Right forelimb (tissue), 1 donor: ENCODE measurements around the gene ACVR1C.

Experiments used
- DNase-seq: peaks from one replicate; pipeline ENCODE4 v3.0.0-alpha.2; 2018

ACVR1C gene

DNA sequence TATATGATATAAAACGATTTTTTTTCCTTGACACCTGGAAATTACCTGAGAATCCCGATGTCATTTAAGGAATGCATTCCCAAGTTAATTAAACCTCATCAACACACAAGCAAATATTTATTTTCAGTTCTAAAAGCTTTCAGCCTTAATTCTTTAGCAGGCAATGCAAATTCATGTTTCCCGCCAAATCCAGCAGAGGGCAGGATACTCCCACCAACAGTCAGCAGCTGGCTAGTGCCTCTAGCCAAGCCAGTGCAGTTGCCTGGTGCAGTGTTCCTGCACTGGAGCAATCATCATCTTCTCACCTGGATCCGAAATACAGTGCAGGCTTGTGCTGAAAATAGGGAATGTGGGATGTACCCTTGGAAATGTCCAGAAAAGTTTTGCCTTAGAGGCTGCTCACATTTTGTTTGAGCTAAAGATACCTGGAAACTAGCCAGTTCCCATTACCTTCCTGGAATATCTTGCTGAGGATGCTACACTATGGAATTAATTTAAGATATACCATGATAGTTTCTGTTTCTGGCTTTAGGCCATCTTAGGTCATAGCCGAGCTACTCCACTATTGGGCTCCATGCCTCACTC lies 136.4 kb downstream of the ACVR1C start:
- peak; percentile 74 for DNase-seq

- no peak for DNase-seq
Observed at GRCh38 chr2:157489983-157490382, 138.7 kb downstream of the ACVR1C start.

DNA sequence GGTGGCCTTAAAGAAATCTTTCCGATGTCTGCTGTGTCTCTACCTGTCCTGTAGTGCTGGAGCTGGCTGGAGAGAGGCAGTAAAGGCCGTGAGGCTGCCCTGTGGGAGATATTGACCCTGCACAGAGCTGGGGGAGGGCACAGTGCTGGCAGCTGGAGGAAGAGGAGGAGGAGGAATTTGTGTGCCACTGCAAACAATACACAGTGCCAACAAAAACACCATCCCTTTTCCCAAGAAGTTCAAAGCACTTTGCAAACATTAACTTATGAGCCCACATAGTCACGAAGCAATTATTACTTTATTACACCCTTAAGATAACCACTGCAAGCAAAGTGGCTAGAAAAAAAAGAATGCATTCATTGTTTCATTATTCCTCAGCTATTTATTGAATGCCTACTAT lies 139.8 kb downstream of the ACVR1C start:
- no peak for DNase-seq

DNA sequence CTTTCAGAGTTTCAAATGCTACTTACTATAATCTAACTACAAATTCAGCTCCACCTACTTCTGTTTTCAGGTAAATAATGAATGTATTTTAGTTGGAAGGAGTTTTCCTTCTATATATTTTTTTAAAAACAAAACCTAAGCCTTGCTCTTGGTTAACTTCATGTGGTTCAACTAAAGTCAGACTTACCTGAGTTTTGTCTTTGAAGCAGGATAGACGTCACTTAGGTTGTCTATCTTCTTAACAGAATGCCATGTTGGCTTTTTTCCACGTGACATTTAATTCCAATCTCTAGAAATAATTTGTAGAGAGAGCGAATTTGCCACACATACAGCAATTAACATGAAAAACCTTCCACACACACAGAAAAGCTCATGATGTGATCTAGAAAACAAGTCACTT lies 140.9 kb downstream of the ACVR1C start:
- DNase-seq = no peak

DNA sequence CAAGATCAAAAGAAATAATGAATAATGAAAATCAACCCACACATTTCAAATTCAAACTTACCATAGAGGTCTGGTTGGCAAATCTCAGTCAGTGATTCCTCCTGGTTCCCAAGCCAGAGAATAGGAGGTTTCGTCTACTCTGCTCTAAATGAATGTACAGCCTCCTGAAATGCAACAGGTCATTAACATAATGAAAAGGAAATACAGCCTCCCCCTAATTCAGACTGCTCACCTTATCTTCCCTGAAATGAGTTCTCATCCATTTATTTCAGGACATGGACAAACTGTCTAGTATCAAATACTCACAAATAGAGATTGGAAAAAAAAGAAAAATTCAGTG lies 141.4 kb downstream of the ACVR1C start:
- DNase-seq = no peak

GRCh38 chr2:157486596-157487270 lies 141.9 kb downstream of the ACVR1C start:
- DNase-seq = no peak

DNA sequence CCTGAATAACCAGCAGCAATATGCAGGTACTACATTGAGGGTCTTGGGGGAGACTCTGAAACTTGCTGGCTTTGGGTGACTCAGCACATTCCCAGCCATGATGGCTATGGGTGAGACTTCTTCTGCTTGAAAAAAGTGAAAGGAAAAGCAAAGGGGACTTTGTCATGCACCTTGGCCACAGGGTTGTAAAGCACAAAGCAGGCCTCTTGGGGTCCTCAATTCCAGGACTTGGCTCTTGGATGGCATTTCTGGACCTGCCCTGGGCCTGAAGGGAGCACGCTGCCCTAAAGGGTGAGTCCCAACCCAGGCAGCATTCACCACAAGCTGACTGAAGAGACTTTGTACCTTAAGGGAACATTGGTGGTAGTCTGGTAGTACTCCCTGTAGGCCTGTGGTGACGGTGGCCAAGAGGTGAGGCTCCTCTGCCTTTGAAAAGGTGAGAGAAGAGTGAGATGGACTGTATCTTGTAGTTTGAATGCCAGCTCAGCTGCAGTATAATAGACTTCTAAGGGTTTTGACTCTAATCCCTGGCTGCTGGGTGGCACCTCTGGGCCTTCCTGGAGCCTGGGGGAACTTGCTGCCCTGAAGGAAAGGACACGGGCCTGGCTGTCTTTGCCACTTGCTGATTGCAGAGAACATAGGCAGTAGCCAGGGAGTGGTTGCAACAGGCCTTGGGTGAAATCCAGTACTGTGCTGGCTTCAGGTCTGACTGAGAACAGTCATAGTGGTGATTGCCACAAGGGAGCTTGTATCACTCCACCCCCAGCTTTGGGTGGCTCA lies 148.3 kb downstream of the ACVR1C start:
- no peak for DNase-seq

DNA sequence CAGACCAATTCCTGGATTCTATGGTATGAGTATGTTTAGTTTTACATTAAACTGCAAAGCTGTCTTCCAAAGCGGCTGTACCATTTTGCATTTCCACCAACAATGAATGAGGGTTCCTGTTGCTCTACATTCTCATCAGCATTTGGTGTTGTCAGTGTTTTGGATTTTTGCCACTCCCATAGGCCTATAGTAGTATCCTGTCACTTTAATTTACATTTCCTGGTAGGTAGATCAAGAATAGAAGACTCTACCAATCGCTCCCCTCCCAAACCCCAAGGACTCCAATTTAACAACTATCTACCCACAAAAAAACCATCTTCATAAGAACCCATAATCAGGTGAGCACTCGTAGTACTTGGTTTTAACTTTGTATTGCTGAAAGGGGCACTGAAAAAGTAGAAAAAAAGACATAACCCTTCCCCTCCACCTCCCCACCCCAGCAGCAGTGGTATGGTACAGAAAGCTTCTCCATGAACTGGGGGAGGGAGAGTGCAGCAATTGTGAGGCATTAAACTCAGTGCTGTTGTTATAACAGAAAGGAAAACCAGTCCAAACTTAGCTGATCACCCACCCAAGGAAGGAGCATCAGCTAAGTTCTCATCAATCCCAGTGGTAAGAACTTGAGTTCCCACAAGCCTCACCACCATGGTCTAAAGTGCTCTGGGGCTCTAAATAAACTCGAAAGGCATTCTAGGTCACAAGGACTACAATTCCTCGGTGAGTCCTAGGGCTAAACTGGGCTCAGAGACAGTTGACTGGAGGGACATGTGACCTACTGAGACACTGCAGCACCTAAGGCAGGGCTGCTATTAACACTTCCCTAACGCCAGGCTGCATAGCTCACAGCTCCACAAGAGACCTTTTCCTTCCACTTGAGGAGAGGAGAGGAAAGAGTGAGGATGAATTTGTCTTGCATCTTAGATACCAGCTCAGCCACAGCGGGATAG lies 149.3 kb downstream of the ACVR1C start:
- DNase-seq = no peak

DNA sequence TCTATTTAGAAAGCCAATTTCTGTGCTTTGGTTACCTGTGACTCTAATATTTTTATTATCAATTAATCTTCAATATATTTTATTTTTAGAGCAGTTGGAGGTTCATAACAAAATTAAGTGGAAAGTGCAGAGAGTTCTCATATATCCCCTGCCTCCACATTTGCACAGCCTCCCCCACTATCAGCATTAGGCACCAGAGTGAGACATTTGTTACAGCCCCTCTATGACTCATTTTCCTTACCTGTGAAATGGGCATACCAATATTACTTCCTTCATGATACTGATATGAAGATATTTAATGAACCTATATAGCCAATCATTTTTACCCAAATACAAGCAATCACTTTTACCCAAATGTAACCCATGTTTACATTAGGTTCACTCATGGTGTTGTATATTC lies 150.7 kb downstream of the ACVR1C start:
- no peak for DNase-seq

DNA sequence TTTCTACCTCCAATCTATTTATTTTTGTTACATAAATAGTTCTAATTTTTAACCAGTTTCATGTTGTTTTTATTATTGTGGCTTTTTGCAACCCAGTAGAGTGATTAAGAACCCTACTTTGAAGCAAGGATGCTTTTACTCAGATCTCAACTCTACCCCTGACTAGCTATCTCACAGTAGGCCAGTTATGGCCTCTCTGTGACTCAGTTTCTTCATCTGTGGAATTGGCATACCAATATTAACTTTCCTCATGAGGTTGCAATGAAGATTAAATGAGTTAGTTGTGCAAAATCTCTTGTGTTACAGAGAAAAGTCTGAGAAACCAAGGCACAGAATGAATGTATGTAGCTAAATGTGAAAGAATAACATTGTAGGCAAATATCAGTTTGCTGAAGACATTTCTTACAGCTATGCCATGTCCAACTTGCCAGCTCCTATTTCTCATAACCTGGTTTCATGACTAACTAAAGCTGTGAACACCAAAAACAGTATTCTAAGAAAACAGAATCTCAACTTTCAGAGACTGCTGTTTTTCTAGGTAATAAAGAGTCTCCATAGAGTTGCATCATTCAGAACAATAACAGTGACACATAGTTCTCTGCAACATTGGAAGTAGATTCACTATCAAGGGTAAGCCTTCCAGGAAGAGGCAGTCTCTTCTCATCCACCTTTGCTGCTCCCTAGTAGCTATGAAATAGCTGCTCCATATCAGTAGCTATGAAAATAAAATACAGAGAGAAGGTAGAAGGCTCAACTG lies 151.5 kb downstream of the ACVR1C start:
- DNase-seq = no peak
